ENCODE data around the gene STK4. TPM values are rescaled to one million over a fixed set of nuclear protein-coding genes. Genes with fewer than 3 reads are reported as not detected.

The STK4 gene
- total and polyA plus RNA-seq, 8 donors: 25.0 to 63.7 (median 28.2) TPM

GRCh38 chr20:45037635-45038034, 71.3 kb downstream of the STK4 start:
- no peak for TF ChIP-seq CTCF (IDR thresholded peaks at IDR 0.05)
- ATAC-seq: no peak
- intact Hi-C loops (cut with DNase I): no loop called here

GRCh38 chr20:45038745-45039474, 72.6 kb downstream of the STK4 start:
- H3K27ac ChIP-seq: peak overlapping the region in 1 of 2 donors; percentile 52
- ATAC-seq (no peak), DNase-seq (no peak)
- H3K27me3 ChIP-seq: no peaks in the 10 kb centered on the region
- TF ChIP-seq CTCF (IDR thresholded peaks at IDR 0.05): no peak
- no peaks in the 10 kb centered on the region for H3K9me3 ChIP-seq
- H3K4me1 ChIP-seq: peaks cover under 1 to 62% of the 10 kb centered on the region in 2 donors
- no peak overlapping the region for H3K4me3 ChIP-seq
- intact Hi-C loops (cut with DNase I): no loop called here
- peaks cover 0 to 8% of the 10 kb centered on the region in 2 donors for H3K36me3 ChIP-seq

More at GRCh38 chr20:45037635-45038034, 71.3 kb downstream of the STK4 start:
- no peak overlapping the region for H3K4me3 ChIP-seq
- no peak for DNase-seq
- no peak overlapping the region for H3K27ac ChIP-seq
- H3K36me3 ChIP-seq: peaks cover 0 to 8% of the 10 kb centered on the region in 2 donors
- peaks cover 0 to 60% of the 10 kb centered on the region in 2 donors for H3K4me1 ChIP-seq
- H3K9me3 ChIP-seq: no peaks in the 10 kb centered on the region
- no peaks in the 10 kb centered on the region for H3K27me3 ChIP-seq

- Histone ChIP-seq H3K4me3 (no peak overlapping the region), H3K4me1 (peaks cover 5 to 67% of the 10 kb centered on the region in 2 donors), H3K27me3 (no peaks in the 10 kb centered on the region), H3K9me3 (no peaks in the 10 kb centered on the region), H3K36me3 (peaks cover 0 to 8% of the 10 kb centered on the region in 2 donors), H3K27ac (peak overlapping the region in 1 of 2 donors; percentile 52)
- TF ChIP-seq CTCF (IDR thresholded peaks at IDR 0.05): no peak
- ATAC-seq: peak; percentile 14
- intact Hi-C loops (cut with DNase I): no loop called here
- DNase-seq: peak in 2 of 4 donors; percentile 31 to 42
These were observed 73.1 kb downstream of the STK4 start for GRCh38 chr20:45039475-45039820.

GRCh38 chr20:45041464-45042337, 75.4 kb downstream of the STK4 start:
- ATAC-seq: peak; percentile 21
- intact Hi-C loops (cut with DNase I): loop anchor here in 1 of 2 donors (10.0 kb wide), 1 partner anchor 53 kb away; no protein-coding TSS in a partner anchor
- no peak for DNase-seq
- no peak for TF ChIP-seq CTCF (IDR thresholded peaks at IDR 0.05)
- H3K36me3 ChIP-seq: peaks cover 0 to 8% of the 10 kb centered on the region in 2 donors
- H3K9me3 ChIP-seq: no peaks in the 10 kb centered on the region
- H3K4me3 ChIP-seq: no peak overlapping the region
- peaks cover 5 to 70% of the 10 kb centered on the region in 2 donors for H3K4me1 ChIP-seq
- no peaks in the 10 kb centered on the region for H3K27me3 ChIP-seq
- no peak overlapping the region for H3K27ac ChIP-seq

GRCh38 chr20:45042978-45043377, 76.7 kb downstream of the STK4 start:
- Histone ChIP-seq H3K4me1 (peaks cover 5 to 59% of the 10 kb centered on the region in 2 donors), H3K27ac (no peak overlapping the region), H3K27me3 (no peaks in the 10 kb centered on the region), H3K4me3 (no peak overlapping the region), H3K9me3 (no peaks in the 10 kb centered on the region), H3K36me3 (peaks cover 0 to 8% of the 10 kb centered on the region in 2 donors)
- ATAC-seq (no peak), DNase-seq (no peak)
- TF ChIP-seq CTCF (IDR thresholded peaks at IDR 0.05): no peak
- intact Hi-C loops (cut with DNase I): loop anchor here in 1 of 2 donors (10.0 kb wide), 1 partner anchor 52 kb away; no protein-coding TSS in a partner anchor

Data from left lung (tissue), 10 donors.